Uterus (tissue), 2 donors: ENCODE data around the gene CDKL1.

ENCODE experiments used
- CTCF ChIP-seq, 4 experiments: fragments of 200-600 bp in 2 of 4; fragments of 450-650 bp in 2 of 4; sonication (generic) in 2 of 4; IDR thresholded peaks; one replicate each; pipeline ENCODE4 v1.5.1; 2016 to 2019; ENCODE audit warnings: antibody characterized with exemption in 4 of 4, mild to moderate bottlenecking in 2 of 4, moderate library complexity in 1 of 4
- POLR2A ChIP-seq, 2 donors: fragments of 450-650 bp; IDR thresholded peaks; one replicate each; pipeline ENCODE4 v1.6.1; 2016; ENCODE audit warnings: antibody characterized with exemption in 2 of 2, mild to moderate bottlenecking in 1 of 2, moderate library complexity in 1 of 2

GRCh38 chr14:50344116-50344775, 52.4 kb downstream of the CDKL1 start:
- TF ChIP-seq POLR2A (IDR thresholded peaks at IDR 0.05) = no peak
- TF ChIP-seq CTCF (IDR thresholded peaks at IDR 0.05) = no peak
